ENCODE measurements around the gene VIPR1.

Gene VIPR1

GRCh38 chr3:42516443-42516842, 14.0 kb downstream of the VIPR1 start:
- no peak for TF ChIP-seq CTCF (IDR thresholded peaks at IDR 0.05; ENCODE audit: insufficient read depth, missing control alignments)
- no peak for DNase-seq (ENCODE audit: insufficient read length, low spot score)
- FAIRE-seq: no peak

- no peak for FAIRE-seq
These were observed 14.7 kb downstream of the VIPR1 start for GRCh38 chr3:42517117-42517516.

GRCh38 chr3:42518800-42519567, 16.5 kb downstream of the VIPR1 start:
- DNase-seq (ENCODE audit: insufficient read length, low spot score) (no peak), FAIRE-seq (no peak)
- TF ChIP-seq CTCF (IDR thresholded peaks at IDR 0.05; ENCODE audit: insufficient read depth, missing control alignments): peak; percentile 29

More at GRCh38 chr3:42517117-42517516, 14.7 kb downstream of the VIPR1 start:
- no peak for DNase-seq (ENCODE audit: insufficient read length, low spot score)
- no peak for TF ChIP-seq CTCF (IDR thresholded peaks at IDR 0.05; ENCODE audit: insufficient read depth, missing control alignments)

- TF ChIP-seq CTCF (IDR thresholded peaks at IDR 0.05; ENCODE audit: insufficient read depth, missing control alignments): no peak
- DNase-seq (ENCODE audit: insufficient read length, low spot score) (no peak), FAIRE-seq (no peak)
These were observed 17.1 kb downstream of the VIPR1 start for GRCh38 chr3:42519568-42519962.

GRCh38 chr3:42520336-42520735, 17.9 kb downstream of the VIPR1 start:
- FAIRE-seq (no peak), DNase-seq (ENCODE audit: insufficient read length, low spot score) (no peak)
- no peak for TF ChIP-seq CTCF (IDR thresholded peaks at IDR 0.05; ENCODE audit: insufficient read depth, missing control alignments)

GRCh38 chr3:42520906-42521305, 18.5 kb downstream of the VIPR1 start:
- DNase-seq (ENCODE audit: insufficient read length, low spot score): no peak
- no peak for FAIRE-seq
- TF ChIP-seq CTCF (IDR thresholded peaks at IDR 0.05; ENCODE audit: insufficient read depth, missing control alignments): no peak

GRCh38 chr3:42524751-42525150, 22.3 kb downstream of the VIPR1 start:
- FAIRE-seq (no peak), DNase-seq (ENCODE audit: insufficient read length, low spot score) (no peak)
- no peak for TF ChIP-seq CTCF (IDR thresholded peaks at IDR 0.05; ENCODE audit: insufficient read depth, missing control alignments)
